GM12891 (cell line): Measurements from ENCODE around the gene EBF3.

Source experiments
- POLR2A ChIP-seq: IDR thresholded peaks from 2 replicates; pipeline ENCODE4 v1.6.1; 2011; ENCODE audit warnings: low read depth, low read length, control low read depth
- POLR2AphosphoS5 ChIP-seq: IDR thresholded peaks from 2 replicates; pipeline ENCODE4 v1.6.1; 2011; ENCODE audit warnings: low read depth, low read length, control low read depth
- SPI1 ChIP-seq: IDR thresholded peaks from 2 replicates; pipeline ENCODE4 v1.6.1; 2011; ENCODE audit warnings: low read depth, low read length, control low read depth
- TAF1 ChIP-seq: IDR thresholded peaks from 2 replicates; pipeline ENCODE4 v1.6.1; 2011; ENCODE audit warnings: low read depth, low read length, control low read depth

DNA sequence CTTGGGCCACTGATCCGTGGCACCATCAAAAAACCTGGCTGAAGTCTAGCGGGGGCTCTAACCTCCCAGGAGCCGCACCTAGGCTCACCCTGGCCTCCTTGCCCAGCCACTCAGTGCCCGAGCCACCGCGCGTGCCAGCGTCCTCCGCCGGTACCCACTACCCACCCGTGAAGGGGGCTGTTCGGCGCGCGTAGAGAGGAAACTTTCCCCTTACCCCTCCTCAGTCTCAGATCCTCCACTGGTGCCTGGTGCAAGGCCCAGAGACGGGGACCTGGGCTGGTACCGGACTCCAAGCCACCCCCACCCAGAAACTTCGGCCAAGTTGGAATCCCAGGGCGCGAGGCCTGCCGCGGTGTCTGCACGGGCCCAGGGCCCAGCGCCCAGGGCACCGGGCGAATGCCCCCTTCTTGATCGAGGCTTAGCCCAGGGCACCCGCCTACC, 3.5 kb upstream of the EBF3 start:
- no peak for TF ChIP-seq POLR2AphosphoS5
- no peak for TF ChIP-seq TAF1
- TF ChIP-seq POLR2A = no peak
- no peak for TF ChIP-seq SPI1
